ENCODE measurements around the gene YARS2. TPM values are rescaled to one million over a fixed set of nuclear protein-coding genes. Genes with fewer than 3 reads are reported as not detected.
"Not testable (repeated sequence)": the region's sequence is repeated elsewhere in the genome, so short reads cannot be mapped to it uniquely, and the experiment has no call there.

The YARS2 gene
- total RNA-seq, 4 donors from 2014 or later: 16.9 to 35.7 (median 19.8) TPM

DNA sequence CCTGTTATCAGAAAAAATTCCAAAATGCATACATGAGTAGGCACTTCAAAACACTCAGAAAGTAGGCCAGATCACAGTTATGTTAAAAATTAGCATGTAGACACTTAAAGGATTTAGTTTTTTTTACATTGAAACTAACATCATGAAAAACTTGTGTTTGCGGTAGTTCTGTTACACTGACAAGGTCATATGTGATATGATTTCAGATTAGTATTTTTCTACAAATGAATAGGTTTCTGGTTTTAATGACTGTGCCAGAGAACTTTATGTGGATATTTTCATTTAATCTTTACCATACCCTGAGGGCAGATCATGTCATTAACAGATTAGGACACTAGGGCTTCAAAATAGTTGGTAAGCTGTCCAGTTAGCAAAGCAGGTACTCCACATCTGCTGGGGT, 20.7 kb downstream of the YARS2 start:
- intact Hi-C loops (cut with DNase I; ENCODE audit: low total_unique reads): no loop called here
- no peak for DNase-seq (ENCODE audit: low spot score in 2 of 2)
- WGBS, 2 donors: 100% methylated on average over 1 of the region's 1 CpG
- no peak for TF ChIP-seq POLR2A (IDR thresholded peaks at IDR 0.05)
- TF ChIP-seq, protein P1, sequence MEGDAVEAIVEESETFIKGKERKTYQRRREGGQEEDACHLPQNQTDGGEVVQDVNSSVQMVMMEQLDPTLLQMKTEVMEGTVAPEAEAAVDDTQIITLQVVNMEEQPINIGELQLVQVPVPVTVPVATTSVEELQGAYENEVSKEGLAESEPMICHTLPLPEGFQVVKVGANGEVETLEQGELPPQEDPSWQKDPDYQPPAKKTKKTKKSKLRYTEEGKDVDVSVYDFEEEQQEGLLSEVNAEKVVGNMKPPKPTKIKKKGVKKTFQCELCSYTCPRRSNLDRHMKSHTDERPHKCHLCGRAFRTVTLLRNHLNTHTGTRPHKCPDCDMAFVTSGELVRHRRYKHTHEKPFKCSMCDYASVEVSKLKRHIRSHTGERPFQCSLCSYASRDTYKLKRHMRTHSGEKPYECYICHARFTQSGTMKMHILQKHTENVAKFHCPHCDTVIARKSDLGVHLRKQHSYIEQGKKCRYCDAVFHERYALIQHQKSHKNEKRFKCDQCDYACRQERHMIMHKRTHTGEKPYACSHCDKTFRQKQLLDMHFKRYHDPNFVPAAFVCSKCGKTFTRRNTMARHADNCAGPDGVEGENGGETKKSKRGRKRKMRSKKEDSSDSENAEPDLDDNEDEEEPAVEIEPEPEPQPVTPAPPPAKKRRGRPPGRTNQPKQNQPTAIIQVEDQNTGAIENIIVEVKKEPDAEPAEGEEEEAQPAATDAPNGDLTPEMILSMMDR (IDR thresholded peaks at IDR 0.05): no peak
- no peak overlapping the region for H3K4me3 ChIP-seq (ENCODE audit: low read depth, poor library complexity, severe bottlenecking)

DNA sequence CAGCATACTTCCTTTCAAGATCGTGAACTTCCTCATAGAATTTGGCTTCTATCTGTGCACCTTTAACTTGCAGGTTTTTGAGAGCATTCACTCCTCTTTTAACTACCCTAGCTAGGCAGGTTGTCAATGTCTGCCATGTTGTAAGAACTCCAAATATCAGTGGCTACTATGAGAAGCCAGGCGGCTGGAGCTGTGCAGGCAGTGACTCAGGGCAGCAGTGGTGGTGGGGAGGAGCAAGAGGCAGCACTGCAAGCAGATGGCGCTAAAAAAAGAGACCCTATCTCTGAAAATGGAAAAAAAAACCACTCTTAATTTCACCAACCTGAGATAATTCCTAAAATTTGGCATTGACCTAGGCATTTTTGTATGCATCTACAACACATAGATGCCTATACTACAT, 28.5 kb downstream of the YARS2 start:
- no peak overlapping the region for H3K4me3 ChIP-seq (ENCODE audit: low read depth, poor library complexity, severe bottlenecking)
- intact Hi-C loops (cut with DNase I; ENCODE audit: low total_unique reads): no loop called here
- 82 to 84% methylated on average over 3 of the region's 3 CpGs for WGBS, 2 donors
- TF ChIP-seq, protein P1 (IDR thresholded peaks at IDR 0.05): no peak
- no peak for TF ChIP-seq POLR2A (IDR thresholded peaks at IDR 0.05)
- no peak for DNase-seq (ENCODE audit: low spot score in 2 of 2)

- H3K4me3 ChIP-seq (ENCODE audit: low read depth, poor library complexity, severe bottlenecking): no peak overlapping the region
- 97% methylated on average over 2 of the region's 2 CpGs for WGBS, 2 donors
- intact Hi-C loops (cut with DNase I; ENCODE audit: low total_unique reads): no loop called here
- DNase-seq (ENCODE audit: low spot score in 2 of 2): no peak
- TF ChIP-seq, protein P1 (IDR thresholded peaks at IDR 0.05): no peak
- TF ChIP-seq POLR2A (IDR thresholded peaks at IDR 0.05): no peak
These were observed 29.4 kb downstream of the YARS2 start for GRCh38 chr12:32726286-32726685.

DNA sequence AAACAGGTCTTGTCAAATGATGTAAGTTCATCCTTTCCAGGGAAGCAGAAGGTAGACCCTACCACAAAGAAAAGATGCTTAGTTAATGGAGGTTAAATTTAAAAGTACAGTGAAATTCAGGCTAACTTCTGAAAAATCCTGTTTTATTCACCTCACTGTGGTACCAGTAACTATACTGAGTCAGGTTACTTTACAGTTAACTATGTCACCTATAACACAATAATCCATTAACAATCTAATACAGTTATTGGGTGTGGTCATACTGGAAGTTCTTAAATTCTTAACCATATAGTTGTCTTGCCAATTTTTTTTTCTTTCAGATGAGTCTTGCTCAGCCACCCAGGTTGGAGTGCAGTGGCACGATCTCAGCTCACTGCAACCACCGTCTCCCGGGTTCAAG, 30.4 kb downstream of the YARS2 start:
- DNase-seq (ENCODE audit: low spot score in 2 of 2); intact Hi-C loops (cut with DNase I; ENCODE audit: low total_unique reads); H3K4me3 ChIP-seq (ENCODE audit: low read depth, poor library complexity, severe bottlenecking): not testable (repeated sequence)
- WGBS, 2 donors: 94 to 97% methylated on average over 3 of the region's 3 CpGs

DNA sequence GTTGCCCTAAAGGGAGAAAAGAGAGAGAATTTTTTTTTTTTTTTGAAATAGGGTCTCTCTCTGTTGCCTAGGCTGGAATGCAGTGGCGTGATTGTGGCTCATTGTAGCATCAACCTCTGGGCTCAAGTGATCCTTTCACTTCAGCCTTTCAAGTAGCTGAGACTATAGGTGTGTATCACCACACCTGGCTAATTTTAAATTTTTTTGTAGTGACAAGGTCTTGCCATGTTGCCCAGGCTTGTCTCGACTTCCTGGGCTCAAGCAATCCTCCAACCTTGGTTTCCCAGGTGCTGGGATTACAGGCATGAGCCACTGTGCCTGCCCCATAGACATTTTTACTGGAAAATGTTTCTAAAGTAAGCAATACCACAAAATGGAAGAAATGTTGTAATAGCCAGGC, 36.8 kb downstream of the YARS2 start:
- DNase-seq (ENCODE audit: low spot score in 2 of 2): no peak
- TF ChIP-seq POLR2A (IDR thresholded peaks at IDR 0.05): no peak
- TF ChIP-seq, protein P1 (IDR thresholded peaks at IDR 0.05): no peak
- 60 to 72% methylated on average over 2 of the region's 2 CpGs for WGBS, 2 donors
- intact Hi-C loops (cut with DNase I; ENCODE audit: low total_unique reads): no loop called here
- H3K4me3 ChIP-seq (ENCODE audit: low read depth, poor library complexity, severe bottlenecking): no peak overlapping the region

- intact Hi-C loops (cut with DNase I; ENCODE audit: low total_unique reads): no loop called here
- H3K4me3 ChIP-seq (ENCODE audit: low read depth, poor library complexity, severe bottlenecking): no peak overlapping the region
- WGBS, 2 donors: 91 to 92% methylated on average over 4 of the region's 4 CpGs
- no peak for DNase-seq (ENCODE audit: low spot score in 2 of 2)
- TF ChIP-seq, protein P1 (IDR thresholded peaks at IDR 0.05): no peak
- TF ChIP-seq POLR2A (IDR thresholded peaks at IDR 0.05): no peak
These were observed 40.9 kb downstream of the YARS2 start for GRCh38 chr12:32714772-32715171.

Data from lower leg skin (tissue), 4 donors.